H1 (cell line): ENCODE results near the gene CTIF. TPM values are rescaled to one million over a fixed set of nuclear protein-coding genes. Genes with fewer than 3 reads are reported as not detected.

ENCODE experiments used
- CTCF ChIA-PET: fragments of 300-600 bp; sonication (Branson Sonifier 250); formaldehyde crosslinking; loops from one replicate; lab custom pipeline; 2021; ENCODE audit not compliant: partially characterized antibody; lab: Charles Lee
- POLR2A ChIA-PET: fragments of 300-600 bp; sonication (Branson Sonifier 250); formaldehyde crosslinking; loops from one replicate; lab custom pipeline; 2021; ENCODE audit warnings: inconsistent platforms; ENCODE audit not compliant: partially characterized antibody; lab: Charles Lee
- DNase-seq, 2 experiments: peaks; one replicate each; pipeline versions ENCODE4 v3.0.0 to v3.0.0-alpha.2; 2010 to 2022; ENCODE audit warnings: low spot score in 2 of 2, low read depth in 1 of 2, mixed read lengths in 1 of 2
- FAIRE-seq: peaks from 2 replicates; lab custom pipeline; 2011; peaks lifted over from hg19 to GRCh38; lab: Jason Lieb, UNC
- H2AFZ ChIP-seq: 2 replicates; pipeline ENCODE4 v1.8.1; 2012; ENCODE audit warnings: low read length, inconsistent platforms
- H2AK5ac ChIP-seq: 2 replicates; pipeline ENCODE4 v1.6.1; 2013; ENCODE audit warnings: low read depth, low read length
- H2BK120ac ChIP-seq: replicated peaks from 2 replicates; pipeline ENCODE3; 2013; ENCODE audit warnings: low read depth, low read length, inconsistent platforms
- H2BK12ac ChIP-seq: 2 replicates; pipeline ENCODE4 v1.6.1; 2013; ENCODE audit warnings: low read depth, low read length
- H2BK15ac ChIP-seq: 2 replicates; pipeline ENCODE4 v1.6.1; 2013; ENCODE audit warnings: low read length
- H2BK20ac ChIP-seq: 2 replicates; pipeline ENCODE4 v1.6.1; 2013; ENCODE audit warnings: low read length
- H2BK5ac ChIP-seq: 2 replicates; pipeline ENCODE4 v1.6.1; 2013; ENCODE audit warnings: low read depth, low read length
- H3K14ac ChIP-seq: 2 replicates; pipeline ENCODE4 v1.6.1; 2013; ENCODE audit warnings: inconsistent platforms; ENCODE audit not compliant: insufficient read length
- H3K18ac ChIP-seq: 2 replicates; pipeline ENCODE4 v1.6.1; 2013; ENCODE audit warnings: low read length; ENCODE audit errors: extremely low read depth
- H3K23ac ChIP-seq: 2 replicates; pipeline ENCODE4 v1.6.1; 2013; ENCODE audit warnings: inconsistent platforms; ENCODE audit not compliant: insufficient read length
- H3K23me2 ChIP-seq: 2 replicates; pipeline ENCODE4 v1.6.1; 2013; ENCODE audit warnings: low read depth, low read length
- H3K27ac ChIP-seq: 2 replicates; pipeline ENCODE4 v1.6.1; 2011; ENCODE audit warnings: low read depth, low read length, inconsistent platforms
- H3K27me3 ChIP-seq, 4 experiments: replicated peaks in 1 of 4; 1 replicate in 1 of 4; 2 replicates in 3 of 4; pipeline versions ENCODE4 v1.6.1 to v1.8.1; 2011 to 2013; ENCODE audit warnings: low read length in 3 of 4, mild to moderate bottlenecking in 3 of 4, inconsistent platforms in 2 of 4, mixed read lengths in 2 of 4, moderate library complexity in 1 of 4; ENCODE audit not compliant: control insufficient read depth in 3 of 4, insufficient read depth in 3 of 4; ENCODE audit errors: extremely low read depth in 1 of 4
- H3K36me3 ChIP-seq, 4 experiments: 2 replicates each; pipeline versions ENCODE4 v1.6.1 to v1.8.1; 2011 to 2013; ENCODE audit warnings: mild to moderate bottlenecking in 4 of 4, low read length in 3 of 4, moderate library complexity in 2 of 4, control low read depth in 1 of 4, inconsistent platforms in 1 of 4; ENCODE audit not compliant: insufficient read depth in 4 of 4, control insufficient read depth in 2 of 4
- H3K4ac ChIP-seq: replicated peaks from 2 replicates; pipeline ENCODE3; 2013; ENCODE audit warnings: low read length, low read depth, mixed read lengths, inconsistent platforms; ENCODE audit not compliant: insufficient read length
- H3K4me1 ChIP-seq, 4 experiments: replicated peaks in 1 of 4; 1 replicate in 1 of 4; 2 replicates in 3 of 4; pipeline versions ENCODE4 v1.6.1 to v1.8.1; 2011 to 2013; ENCODE audit warnings: low read length in 3 of 4, inconsistent platforms in 2 of 4, mixed read lengths in 1 of 4; ENCODE audit not compliant: insufficient read depth in 4 of 4, control insufficient read depth in 3 of 4
- H3K4me2 ChIP-seq, 2 experiments: 2 replicates each; pipeline versions ENCODE4 v1.6.1 to v1.8.1; 2011 to 2013; ENCODE audit warnings: low read depth in 2 of 2, low read length in 2 of 2, control low read depth in 1 of 2, inconsistent platforms in 1 of 2, mild to moderate bottlenecking in 1 of 2; ENCODE audit not compliant: insufficient read depth in 1 of 2
- H3K4me3 ChIP-seq, 4 experiments: fragments of 200-600, 300-600 bp in 1 of 4; sonication (generic), shearing (Covaris generic), sonication (Bioruptor Twin) in 1 of 4; 2 replicates each; pipeline versions ENCODE4 v1.5.1 to v1.8.1; 2011 to 2016; ENCODE audit warnings: low read length in 4 of 4, low read depth in 3 of 4, control low read depth in 2 of 4, inconsistent platforms in 2 of 4, mild to moderate bottlenecking in 2 of 4, mixed read lengths in 1 of 4, moderate library complexity in 1 of 4; ENCODE audit not compliant: insufficient read depth in 2 of 4; ENCODE audit errors: extremely low read depth in 1 of 4
- H3K56ac ChIP-seq: replicated peaks from 2 replicates; pipeline ENCODE3; 2013; ENCODE audit warnings: low read depth, mild to moderate bottlenecking, mixed read lengths, low read length, inconsistent platforms; ENCODE audit not compliant: insufficient read length
- H3K79me1 ChIP-seq: 2 replicates; pipeline ENCODE4 v1.6.1; 2013; ENCODE audit warnings: low read depth, low read length, control low read depth
- H3K79me2 ChIP-seq, 2 experiments: 2 replicates each; pipeline versions ENCODE4 v1.6.1 to v1.8.1; 2012 to 2013; ENCODE audit warnings: low read length in 2 of 2, mild to moderate bottlenecking in 2 of 2, inconsistent platforms in 1 of 2; ENCODE audit not compliant: insufficient read depth in 2 of 2, control insufficient read depth in 1 of 2
- H3K9ac ChIP-seq, 4 experiments: replicated peaks in 1 of 4; 1 replicate in 1 of 4; 2 replicates in 3 of 4; pipeline versions ENCODE4 v1.6.1 to v1.8.1; 2011 to 2013; ENCODE audit warnings: low read depth in 3 of 4, low read length in 3 of 4, control low read depth in 2 of 4, mild to moderate bottlenecking in 2 of 4, moderate library complexity in 2 of 4, inconsistent platforms in 1 of 4; ENCODE audit errors: extremely low read depth in 1 of 4
- H3K9me3 ChIP-seq, 2 experiments: 2 replicates each; pipeline versions ENCODE4 v1.6.1 to v1.8.1; 2012 to 2013; ENCODE audit warnings: mild to moderate bottlenecking in 2 of 2, moderate library complexity in 2 of 2, control low read depth in 1 of 2, inconsistent platforms in 1 of 2, low read depth in 1 of 2, low read length in 1 of 2, mixed read lengths in 1 of 2; ENCODE audit not compliant: insufficient read depth in 2 of 2
- H4K20me1 ChIP-seq, 2 experiments: replicated peaks in 1 of 2; 2 replicates each; pipeline versions ENCODE3 to v1.8.1; 2011 to 2013; ENCODE audit warnings: inconsistent platforms in 2 of 2, low read length in 2 of 2, mild to moderate bottlenecking in 1 of 2; ENCODE audit not compliant: insufficient read depth in 2 of 2, control insufficient read depth in 1 of 2
- H4K5ac ChIP-seq: 2 replicates; pipeline ENCODE4 v1.6.1; 2013; ENCODE audit warnings: low read length, low read depth, mixed read lengths, inconsistent platforms; ENCODE audit not compliant: insufficient read length
- H4K8ac ChIP-seq: 2 replicates; pipeline ENCODE4 v1.8.0; 2013; ENCODE audit warnings: mild to moderate bottlenecking, moderate library complexity, low read length, inconsistent platforms; ENCODE audit not compliant: insufficient read depth; ENCODE audit errors: extremely low read depth
- H4K91ac ChIP-seq: replicated peaks from 2 replicates; pipeline ENCODE3; 2013; ENCODE audit warnings: low read length, mixed read lengths, inconsistent platforms; ENCODE audit not compliant: insufficient read length
- CBX8 ChIP-seq: fragments of 300-800, 300-1000 bp; sonication (generic); IDR thresholded peaks from 2 replicates; pipeline ENCODE4 v1.7.1; 2016; ENCODE audit warnings: low read depth, low read length, borderline replicate concordance
- EGR1 ChIP-seq: IDR thresholded peaks from 2 replicates; pipeline ENCODE4 v1.6.1; 2011; ENCODE audit warnings: low read depth, low read length, borderline replicate concordance
- MAFK ChIP-seq: IDR thresholded peaks from 2 replicates; pipeline ENCODE4 v1.6.1; 2012; ENCODE audit warnings: low read depth, mild to moderate bottlenecking, improper control_type of control experiment, low read length
- MAX ChIP-seq: IDR thresholded peaks from 2 replicates; pipeline ENCODE4 v1.6.1; 2012; ENCODE audit warnings: inconsistent platforms
- NANOG ChIP-seq: IDR thresholded peaks from 2 replicates; pipeline ENCODE4 v1.6.1; 2011; ENCODE audit warnings: low read length, low read depth, mild to moderate bottlenecking, inconsistent platforms; ENCODE audit not compliant: insufficient read depth, poor library complexity, severe bottlenecking
- SIN3A ChIP-seq, 2 experiments: IDR thresholded peaks in 1 of 2; conservative IDR thresholded peaks in 1 of 2; 2 replicates each; pipeline ENCODE4 v1.6.1; 2011 to 2012; ENCODE audit warnings: low read length in 2 of 2, improper control_type of control experiment in 1 of 2, low read depth in 1 of 2, mild to moderate bottlenecking in 1 of 2
- SIX5 ChIP-seq: IDR thresholded peaks from 2 replicates; pipeline ENCODE4 v1.6.1; 2011; ENCODE audit warnings: mild to moderate bottlenecking, low read depth, low read length
- SP2 ChIP-seq: IDR thresholded peaks from 2 replicates; pipeline ENCODE4 v1.6.1; 2012; ENCODE audit warnings: mild to moderate bottlenecking, low read length, inconsistent platforms
- WGBS, 2 experiments: shearing (Covaris generic) in 1 of 2; methylation state at CpG; one replicate each; pipeline versions ENCODE4 v1.1.6 to v1.1.7; 2013 to 2015; ENCODE audit warnings: low lambda C conversion rate in 2 of 2, mixed read lengths in 2 of 2, inconsistent platforms in 1 of 2, low coverage in 1 of 2, missing lambda C conversion rate in 1 of 2; ENCODE audit not compliant: insufficient replicate concordance in 2 of 2, insufficient coverage in 1 of 2, insufficient read length in 1 of 2; ENCODE audit errors: extremely low coverage in 1 of 2, missing lambda C conversion rate in 1 of 2; 5-methylcytosine and 5-hydroxymethylcytosine counted together
- polyA plus RNA-seq, 7 experiments: library from polyadenylated mRNA; depleted of rRNA in 3 of 7; stranded (reverse) in 5 of 7; unstranded in 2 of 7; fragments of >200 nt in 5 of 7; fragments of 200-250 nt in 2 of 7; gene quantifications; 1 replicate in 5 of 7; 2 replicates in 1 of 7; 4 replicates in 1 of 7; pipeline versions ENCODE4 v1.2.1 to v1.2.3, GENCODE V29; 2011 to 2013; ENCODE audit warnings: missing spikeins in 2 of 7, mixed read lengths in 2 of 7
- total RNA-seq: library from RNA; stranded (reverse); fragmentation: NEBNext Ultra II Directional; extraction: Animal tissue kit (Norgen Biotek cat#: 25700); gene quantifications from 2 replicates; pipeline ENCODE4 v1.2.1, GENCODE V29; 2021

CTIF gene
- total and polyA plus RNA-seq, 2 of the 8 experiments (the other 6 are each of a cell fraction or from before 2014, with no cell fraction given): 9.0 to 17.8 TPM

- H3K79me2 ChIP-seq: no peaks in the 10 kb centered on the region
- H3K23me2 ChIP-seq: no peaks in the 10 kb centered on the region
- H3K9me3 ChIP-seq: no peaks in the 10 kb centered on the region
- H3K79me1 ChIP-seq: no peaks in the 10 kb centered on the region
- no peak overlapping the region for H3K27ac ChIP-seq
- no peak overlapping the region for H3K56ac ChIP-seq
- H2BK12ac ChIP-seq: no peak overlapping the region
- FAIRE-seq: no peak
- no peak overlapping the region for H3K14ac ChIP-seq
- no peak overlapping the region for H2AFZ ChIP-seq
- no peaks in the 10 kb centered on the region for H3K27me3 ChIP-seq
- no peaks in the 10 kb centered on the region for H4K20me1 ChIP-seq
- no peaks in the 10 kb centered on the region for H3K4me1 ChIP-seq
- no peak overlapping the region for H2BK120ac ChIP-seq
- H4K91ac ChIP-seq: no peak overlapping the region
- WGBS, 2 experiments: 84% methylated on average over 5 of the region's 5 CpGs; no CpG with 5 or more reads in 1 of the 2 experiments
- no peak overlapping the region for H3K4me2 ChIP-seq
- TF ChIP-seq CBX8: no peak
- TF ChIP-seq SP2: no peak
- no peak for TF ChIP-seq NANOG
- no peak for TF ChIP-seq MAFK
- TF ChIP-seq MAX: no peak
- no peak for TF ChIP-seq SIN3A (conservative IDR thresholded peaks at IDR 0.05 in 1 of 2, IDR thresholded peaks at IDR 0.05 in 1 of 2; ENCODE audit: low read depth in 1 of 2, low read length in 2 of 2)
- TF ChIP-seq EGR1: no peak
- no peak for TF ChIP-seq SIX5
- no peak overlapping the region for H3K4me3 ChIP-seq
- H3K36me3 ChIP-seq: no peaks in the 10 kb centered on the region
- CTCF ChIA-PET: interaction anchor here (1.0 to 1.7 kb wide), 4 partner anchors 54 to 215 kb away, joined by 3 to 5 read pairs (median 4); no protein-coding TSS in a partner anchor
- H3K4ac ChIP-seq: no peak overlapping the region
- DNase-seq: no peak
- no peak overlapping the region for H2BK5ac ChIP-seq
- no peak overlapping the region for H4K5ac ChIP-seq
- no peak overlapping the region for H2AK5ac ChIP-seq
- H4K8ac ChIP-seq: no peak overlapping the region
- no peak overlapping the region for H3K9ac ChIP-seq
- H2BK20ac ChIP-seq: no peak overlapping the region
- no peak overlapping the region for H2BK15ac ChIP-seq
- H3K18ac ChIP-seq: no peak overlapping the region
- H3K23ac ChIP-seq: no peak overlapping the region
- POLR2A ChIA-PET: no interaction called here
Observed at GRCh38 chr18:48723016-48723415, 184.2 kb downstream of the CTIF start.
